Measurements from ENCODE around the gene CMBL. TPM values are rescaled to one million over a fixed set of nuclear protein-coding genes. Genes with fewer than 3 reads are reported as not detected.
A peak's percentile ranks its signal among the peaks of the same experiment; 100 is the strongest.
"Not testable (repeated sequence)": the region's sequence is repeated elsewhere in the genome, so short reads cannot be mapped to it uniquely, and the experiment has no call there.

CMBL gene
- total RNA-seq = 4.5 TPM

- DNase-seq (ENCODE audit: low spot score in 2 of 2) = peak in 1 of 2 donors; percentile 58
- FAIRE-seq = no peak
Measured at GRCh38 chr5:10307206-10308148, at the start of gene CMBL. Gene CMBL, minus strand, starts transcription at chr5:10307902. Its CDS starts 17,140 bp downstream, at chr5:10290762.

- no peak for DNase-seq (ENCODE audit: low spot score in 2 of 2)
- FAIRE-seq = no peak
Measured at GRCh38 chr5:10355071-10355889, 47.6 kb upstream of the CMBL start.

GRCh38 chr5:10354048-10354872, 46.6 kb upstream of the CMBL start:
- no peak for FAIRE-seq
- no peak for DNase-seq (ENCODE audit: low spot score in 2 of 2)

GRCh38 chr5:10353241-10354047, 45.7 kb upstream of the CMBL start, which contains the start of gene MARCHF6:
Gene MARCHF6, plus strand, starts transcription at chr5:10353695. Its CDS starts 204 bp downstream, at chr5:10353899.
- no peak for FAIRE-seq
- DNase-seq (ENCODE audit: low spot score in 2 of 2) = peak; percentile 90 to 91

GRCh38 chr5:10352430-10353240, 44.9 kb upstream of the CMBL start:
- FAIRE-seq (no peak), DNase-seq (ENCODE audit: low spot score in 2 of 2) (no peak)

- no peak for FAIRE-seq
- no peak for DNase-seq (ENCODE audit: low spot score in 2 of 2)
Measured at GRCh38 chr5:10351919-10352318, 44.2 kb upstream of the CMBL start.

GRCh38 chr5:10351199-10351905, 43.6 kb upstream of the CMBL start:
- DNase-seq (ENCODE audit: low spot score in 2 of 2) = no peak
- FAIRE-seq = no peak

- no peak for FAIRE-seq
- DNase-seq (ENCODE audit: low spot score in 2 of 2) = no peak
Measured at GRCh38 chr5:10348258-10348657, 40.6 kb upstream of the CMBL start.

- not testable (repeated sequence) for DNase-seq (ENCODE audit: low spot score in 2 of 2)
- peak; percentile 97 for FAIRE-seq
Measured at GRCh38 chr5:10344461-10345106, 36.9 kb upstream of the CMBL start.

- FAIRE-seq = no peak
Measured at GRCh38 chr5:10343486-10343885, 35.8 kb upstream of the CMBL start.

GRCh38 chr5:10339958-10340357, 32.3 kb upstream of the CMBL start:
- DNase-seq (ENCODE audit: low spot score in 2 of 2) = no peak
- FAIRE-seq = no peak

More at GRCh38 chr5:10343486-10343885, 35.8 kb upstream of the CMBL start:
- no peak for DNase-seq (ENCODE audit: low spot score in 2 of 2)

GRCh38 chr5:10339058-10339811, 31.5 kb upstream of the CMBL start:
- DNase-seq (ENCODE audit: low spot score in 2 of 2) = peak in 1 of 2 donors; percentile 36
- FAIRE-seq = no peak

GRCh38 chr5:10338686-10339057, 31.0 kb upstream of the CMBL start:
- DNase-seq (ENCODE audit: low spot score in 2 of 2) = no peak
- no peak for FAIRE-seq

- no peak for FAIRE-seq
Measured at GRCh38 chr5:10337986-10338385, 30.3 kb upstream of the CMBL start.

GRCh38 chr5:10337107-10337506, 29.4 kb upstream of the CMBL start:
- DNase-seq (ENCODE audit: low spot score in 2 of 2) (no peak), FAIRE-seq (no peak)

More at GRCh38 chr5:10337986-10338385, 30.3 kb upstream of the CMBL start:
- DNase-seq (ENCODE audit: low spot score in 2 of 2) = no peak

- DNase-seq (ENCODE audit: low spot score in 2 of 2) = no peak
- no peak for FAIRE-seq
Measured at GRCh38 chr5:10335711-10336470, 28.2 kb upstream of the CMBL start.

Measured in frontal cortex (tissue), 4 donors.